GM13977 (cell line): ENCODE results near the gene AGBL1.

Experiments
- DNase-seq: peaks from one replicate; pipeline ENCODE4 v3.0.0; 2012; ENCODE audit warnings: low spot score
- in situ Hi-C: fragments of 300-500 bp; cut with MboI; formaldehyde crosslinking; loops from one replicate; pipeline ENCODE4 v1.12.0; 2022; ENCODE audit warnings: low sequenced_read_pairs, low pct_unique_long_range_greater_than_20kb, mixed read lengths, inconsistent platforms; ENCODE audit not compliant: unreplicated experiment
- TF ChIP-seq, protein P1 (sequence below): IDR thresholded peaks from 2 replicates; pipeline ENCODE4 v1.5.1; 2012; ENCODE audit warnings: mild to moderate bottlenecking, control low read depth; ENCODE audit not compliant: insufficient read depth; ENCODE audit errors: extremely low read depth, missing control alignments

The AGBL1 gene

DNA sequence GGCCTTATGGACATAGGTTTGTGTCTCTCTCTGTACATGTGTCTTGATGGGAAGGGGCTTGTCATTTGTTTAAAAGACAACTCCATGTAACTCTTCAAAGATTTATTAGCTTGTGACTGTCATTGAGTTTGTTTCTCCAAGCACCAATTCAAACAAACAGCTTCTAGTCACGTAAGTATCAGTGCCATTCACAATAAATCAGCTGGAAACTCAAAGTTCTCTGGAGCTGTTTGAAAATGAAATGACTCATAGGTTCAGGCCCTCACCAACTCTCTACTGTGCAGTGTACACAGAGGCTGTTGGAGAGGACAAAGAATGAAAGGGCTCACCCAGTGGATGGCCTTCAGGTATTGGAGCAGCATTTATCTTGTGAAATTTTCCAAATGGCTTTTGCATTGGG lies 476.3 kb downstream of the AGBL1 start:
- in situ Hi-C loops = no loop called here
- TF ChIP-seq, protein P1, sequence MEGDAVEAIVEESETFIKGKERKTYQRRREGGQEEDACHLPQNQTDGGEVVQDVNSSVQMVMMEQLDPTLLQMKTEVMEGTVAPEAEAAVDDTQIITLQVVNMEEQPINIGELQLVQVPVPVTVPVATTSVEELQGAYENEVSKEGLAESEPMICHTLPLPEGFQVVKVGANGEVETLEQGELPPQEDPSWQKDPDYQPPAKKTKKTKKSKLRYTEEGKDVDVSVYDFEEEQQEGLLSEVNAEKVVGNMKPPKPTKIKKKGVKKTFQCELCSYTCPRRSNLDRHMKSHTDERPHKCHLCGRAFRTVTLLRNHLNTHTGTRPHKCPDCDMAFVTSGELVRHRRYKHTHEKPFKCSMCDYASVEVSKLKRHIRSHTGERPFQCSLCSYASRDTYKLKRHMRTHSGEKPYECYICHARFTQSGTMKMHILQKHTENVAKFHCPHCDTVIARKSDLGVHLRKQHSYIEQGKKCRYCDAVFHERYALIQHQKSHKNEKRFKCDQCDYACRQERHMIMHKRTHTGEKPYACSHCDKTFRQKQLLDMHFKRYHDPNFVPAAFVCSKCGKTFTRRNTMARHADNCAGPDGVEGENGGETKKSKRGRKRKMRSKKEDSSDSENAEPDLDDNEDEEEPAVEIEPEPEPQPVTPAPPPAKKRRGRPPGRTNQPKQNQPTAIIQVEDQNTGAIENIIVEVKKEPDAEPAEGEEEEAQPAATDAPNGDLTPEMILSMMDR = no peak
- DNase-seq = no peak

DNA sequence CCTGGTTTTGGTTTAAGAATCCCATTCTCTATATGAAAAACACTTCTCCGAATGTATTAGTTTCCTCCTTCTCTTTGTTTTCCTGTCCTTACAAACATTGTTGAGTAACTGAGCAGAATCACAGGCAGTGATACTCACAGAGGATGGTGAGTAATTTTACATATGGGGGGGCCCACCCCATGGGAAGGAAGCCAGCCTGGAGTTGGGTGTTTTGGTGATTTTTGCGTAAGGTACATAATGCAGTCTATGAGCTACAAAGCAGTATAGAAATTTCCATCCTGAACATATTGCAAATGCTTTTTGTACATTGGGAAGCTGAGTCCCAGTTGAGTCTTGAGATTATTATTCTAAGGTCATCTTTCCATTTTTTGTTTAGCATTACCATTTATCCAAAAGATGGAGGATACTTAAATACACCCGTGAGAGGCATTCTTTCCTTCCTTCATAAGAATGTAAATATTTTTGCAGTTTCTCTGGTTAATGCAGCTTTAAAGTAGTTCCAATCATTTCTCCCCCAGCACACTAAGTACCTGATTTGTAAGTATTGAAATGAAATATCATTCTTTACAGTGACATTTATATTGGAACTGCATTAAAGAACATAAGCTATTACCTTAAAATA lies 476.8 kb downstream of the AGBL1 start:
- in situ Hi-C loops = no loop called here
- TF ChIP-seq, protein P1 = no peak
- no peak for DNase-seq

DNA sequence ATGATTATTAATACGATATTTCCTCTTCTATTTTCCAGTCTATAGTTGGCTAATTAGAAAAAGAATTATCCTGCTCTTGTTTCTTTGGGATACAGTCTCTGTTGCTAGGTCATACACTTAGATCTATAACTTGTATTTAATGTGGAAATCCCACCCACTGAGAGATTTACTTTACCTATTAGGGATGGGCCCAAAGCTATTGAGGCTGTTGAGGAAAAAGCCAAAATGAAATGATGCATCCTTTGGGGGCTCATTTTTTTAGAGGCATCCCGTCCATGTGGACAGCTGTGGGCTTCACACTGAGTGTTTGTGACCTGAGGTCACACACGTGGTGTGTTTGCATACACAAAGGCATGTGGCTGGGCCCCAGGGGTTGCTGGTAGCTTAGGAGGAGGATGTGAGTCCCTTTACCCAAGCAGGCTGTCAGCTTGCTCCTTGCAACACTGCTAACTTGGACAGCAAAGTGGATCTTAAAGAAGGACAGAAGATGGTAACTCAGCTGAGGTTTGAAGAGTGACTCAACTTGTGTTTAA lies 477.4 kb downstream of the AGBL1 start:
- TF ChIP-seq, protein P1 = no peak
- in situ Hi-C loops = no loop called here
- no peak for DNase-seq

DNA sequence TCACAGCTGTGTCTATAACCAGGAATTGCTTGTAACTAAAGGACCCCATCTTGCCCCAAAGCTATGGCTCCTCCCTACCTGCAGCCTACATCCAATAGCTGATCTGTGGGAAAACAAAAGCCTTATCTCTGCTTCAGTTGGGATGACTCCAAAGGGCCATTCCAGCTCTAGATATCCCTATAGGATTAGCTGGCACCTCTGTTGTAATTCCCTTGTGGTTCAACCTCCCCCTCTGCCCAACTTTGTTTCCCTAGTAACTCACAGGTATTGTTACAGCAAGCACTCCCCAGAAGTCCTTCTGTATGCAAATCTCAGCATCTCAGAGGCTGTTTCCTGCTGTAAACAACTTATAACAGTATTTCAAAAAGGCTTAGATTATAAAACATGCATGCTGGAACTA lies 478.6 kb downstream of the AGBL1 start:
- in situ Hi-C loops = no loop called here
- DNase-seq = no peak
- TF ChIP-seq, protein P1 = no peak

DNA sequence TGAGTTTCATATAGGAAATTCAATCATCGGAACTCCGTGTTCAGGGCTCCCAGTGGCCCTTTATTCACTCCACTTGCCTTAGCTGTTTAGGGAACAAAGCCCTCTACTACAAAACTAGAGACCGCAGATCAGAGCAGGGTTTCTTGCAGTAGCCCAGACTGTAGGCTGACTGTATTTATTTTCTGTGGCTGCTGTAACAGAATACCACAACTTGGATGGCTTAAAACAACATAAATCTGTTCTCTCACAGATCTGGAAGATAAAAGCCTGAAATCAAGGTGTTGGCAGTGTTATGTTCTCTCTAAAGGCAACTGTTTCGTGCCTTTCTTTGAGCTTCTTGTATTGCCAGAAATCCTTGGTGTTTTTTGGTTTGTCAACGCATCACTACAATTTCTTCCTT lies 479.0 kb downstream of the AGBL1 start:
- in situ Hi-C loops = no loop called here
- TF ChIP-seq, protein P1 = no peak
- DNase-seq = no peak

DNA sequence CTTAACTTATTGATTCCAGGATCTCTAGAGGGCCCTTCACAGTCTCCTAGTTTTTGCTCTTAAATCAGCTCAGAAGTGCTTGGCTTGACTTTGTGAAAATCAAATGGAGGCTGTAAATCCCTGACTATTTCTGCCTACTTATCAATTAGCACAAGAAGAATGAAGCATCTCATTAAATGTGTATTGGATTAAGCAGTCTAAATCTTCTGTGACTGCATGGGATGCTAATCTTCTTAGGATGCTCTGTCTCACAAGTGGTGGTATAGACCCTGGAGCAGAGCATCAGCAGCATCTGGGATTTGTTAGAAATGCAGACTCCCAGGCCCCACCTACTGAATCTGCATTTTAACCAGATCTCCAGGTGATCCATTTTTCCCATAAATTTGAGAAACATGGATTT lies 488.7 kb downstream of the AGBL1 start:
- in situ Hi-C loops = no loop called here
- DNase-seq = no peak
- TF ChIP-seq, protein P1 = no peak
